Mononuclear cell (primary cell): ENCODE data around the gene TFDP3. TPM values are rescaled to one million over a fixed set of nuclear protein-coding genes. Genes with fewer than 3 reads are reported as not detected.

Source experiments
- total RNA-seq: library from RNA; depleted of rRNA; stranded (reverse); fragments of >200 nt; gene quantifications from one replicate; pipeline ENCODE4 v1.2.3, GENCODE V29; 2012

The TFDP3 gene
- total RNA-seq, 1 donor: not detected

Other genes with a start within 250 kb of the TFDP3 start
- gene USP26, start 121.2 kb downstream of the TFDP3 start, total RNA-seq: not detected
- under 0.01 TPM for gene GPC4, start 197.1 kb upstream of the TFDP3 start, total RNA-seq